Measurements from ENCODE around the gene OLA1. TPM values are rescaled to one million over a fixed set of nuclear protein-coding genes. Genes with fewer than 3 reads are reported as not detected.

OLA1 gene
- total and polyA plus RNA-seq, 9 of the 15 experiments (the other 6 are each of a cell fraction or from before 2014, with no cell fraction given): 208 to 353 (median 225) TPM

- TF ChIP-seq MNT (conservative IDR thresholded peaks at IDR 0.05): peak in 1 of 2 experiments; percentile 34; a peak in 2 of 4 replicates
- peak; percentile 42 for TF ChIP-seq E2F8 (IDR thresholded peaks at IDR 0.05; ENCODE audit: low read depth, partially characterized antibody)
- no peak for TF ChIP-seq GATAD2A (IDR thresholded peaks at IDR 0.05)
- TF ChIP-seq, protein P1, sequence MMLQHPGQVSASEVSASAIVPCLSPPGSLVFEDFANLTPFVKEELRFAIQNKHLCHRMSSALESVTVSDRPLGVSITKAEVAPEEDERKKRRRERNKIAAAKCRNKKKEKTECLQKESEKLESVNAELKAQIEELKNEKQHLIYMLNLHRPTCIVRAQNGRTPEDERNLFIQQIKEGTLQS (IDR thresholded peaks at IDR 0.05): peak; percentile 89
- TF ChIP-seq, protein P1 (CRISPR knock-in tag; conservative IDR thresholded peaks at IDR 0.05): peak; percentile 50; the same call in 1 of the 2 replicates
- no peak for TF ChIP-seq CHD4 (IDR thresholded peaks at IDR 0.05; ENCODE audit: insufficient read depth, insufficient replicate concordance, low read depth, low read length, poor library complexity, severe bottlenecking)
- peak; percentile 68 for TF ChIP-seq HDAC2 (IDR thresholded peaks at IDR 0.05)
- no peak for TF ChIP-seq ZC3H11A (IDR thresholded peaks at IDR 0.05; ENCODE audit: low read depth, low read length)
- no peak for TF ChIP-seq POLR2G (IDR thresholded peaks at IDR 0.05; ENCODE audit: low read depth, low read length)
- TF ChIP-seq FOSL1 (tag; conservative IDR thresholded peaks at IDR 0.05): peak; percentile 95
- TF ChIP-seq ZNF24 (IDR thresholded peaks at IDR 0.05): peak; percentile 53
- 0 out of 2 replicates have a peak, but pooled peaks have one; percentile 53 for TF ChIP-seq MYC (IDR thresholded peaks at IDR 0.05; ENCODE audit: low read depth, low read length)
- TF ChIP-seq MYC (CRISPR knock-in tag; IDR thresholded peaks at IDR 0.05; ENCODE audit: borderline replicate concordance, low read depth): no peak
- TF ChIP-seq, protein P2, sequence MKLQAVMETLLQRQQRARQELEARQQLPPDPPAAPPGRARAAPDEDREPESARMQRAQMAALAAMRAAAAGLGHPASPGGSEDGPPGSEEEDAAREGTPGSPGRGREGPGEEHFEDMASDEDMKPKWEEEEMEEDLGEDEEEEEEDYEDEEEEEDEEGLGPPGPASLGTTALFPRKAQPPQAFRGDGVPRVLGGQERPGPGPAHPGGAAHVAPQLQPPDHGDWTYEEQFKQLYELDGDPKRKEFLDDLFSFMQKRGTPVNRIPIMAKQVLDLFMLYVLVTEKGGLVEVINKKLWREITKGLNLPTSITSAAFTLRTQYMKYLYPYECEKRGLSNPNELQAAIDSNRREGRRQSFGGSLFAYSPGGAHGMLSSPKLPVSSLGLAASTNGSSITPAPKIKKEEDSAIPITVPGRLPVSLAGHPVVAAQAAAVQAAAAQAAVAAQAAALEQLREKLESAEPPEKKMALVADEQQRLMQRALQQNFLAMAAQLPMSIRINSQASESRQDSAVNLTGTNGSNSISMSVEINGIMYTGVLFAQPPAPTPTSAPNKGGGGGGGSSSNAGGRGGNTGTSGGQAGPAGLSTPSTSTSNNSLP (IDR thresholded peaks at IDR 0.05; ENCODE audit: borderline replicate concordance, low read depth, low read length): peak; percentile 74; the same call in 1 of the 2 replicates
- TF ChIP-seq, protein P3, sequence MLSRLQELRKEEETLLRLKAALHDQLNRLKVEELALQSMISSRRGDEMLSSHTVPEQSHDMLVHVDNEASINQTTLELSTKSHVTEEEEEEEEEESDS (CRISPR knock-in tag; IDR thresholded peaks at IDR 0.05): no peak
- TF ChIP-seq, protein P4, sequence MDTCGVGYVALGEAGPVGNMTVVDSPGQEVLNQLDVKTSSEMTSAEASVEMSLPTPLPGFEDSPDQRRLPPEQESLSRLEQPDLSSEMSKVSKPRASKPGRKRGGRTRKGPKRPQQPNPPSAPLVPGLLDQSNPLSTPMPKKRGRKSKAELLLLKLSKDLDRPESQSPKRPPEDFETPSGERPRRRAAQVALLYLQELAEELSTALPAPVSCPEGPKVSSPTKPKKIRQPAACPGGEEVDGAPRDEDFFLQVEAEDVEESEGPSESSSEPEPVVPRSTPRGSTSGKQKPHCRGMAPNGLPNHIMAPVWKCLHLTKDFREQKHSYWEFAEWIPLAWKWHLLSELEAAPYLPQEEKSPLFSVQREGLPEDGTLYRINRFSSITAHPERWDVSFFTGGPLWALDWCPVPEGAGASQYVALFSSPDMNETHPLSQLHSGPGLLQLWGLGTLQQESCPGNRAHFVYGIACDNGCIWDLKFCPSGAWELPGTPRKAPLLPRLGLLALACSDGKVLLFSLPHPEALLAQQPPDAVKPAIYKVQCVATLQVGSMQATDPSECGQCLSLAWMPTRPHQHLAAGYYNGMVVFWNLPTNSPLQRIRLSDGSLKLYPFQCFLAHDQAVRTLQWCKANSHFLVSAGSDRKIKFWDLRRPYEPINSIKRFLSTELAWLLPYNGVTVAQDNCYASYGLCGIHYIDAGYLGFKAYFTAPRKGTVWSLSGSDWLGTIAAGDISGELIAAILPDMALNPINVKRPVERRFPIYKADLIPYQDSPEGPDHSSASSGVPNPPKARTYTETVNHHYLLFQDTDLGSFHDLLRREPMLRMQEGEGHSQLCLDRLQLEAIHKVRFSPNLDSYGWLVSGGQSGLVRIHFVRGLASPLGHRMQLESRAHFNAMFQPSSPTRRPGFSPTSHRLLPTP (IDR thresholded peaks at IDR 0.05; ENCODE audit: borderline replicate concordance, extremely low read depth, insufficient read length): no peak
Observed at GRCh38 chr2:174039551-174040416, 208.5 kb downstream of the OLA1 start (continued).

All from K562 (cell line).